HepG2 (cell line): ENCODE measurements around the gene TMEM98. TPM values are rescaled to one million over a fixed set of nuclear protein-coding genes. Genes with fewer than 3 reads are reported as not detected.

ENCODE experiments used
- DPF2 ChIP-seq: sonication (generic); formaldehyde crosslinking; IDR thresholded peaks from 2 replicates; pipeline ENCODE4 v1.4.0; 2020; ENCODE audit warnings: mild to moderate bottlenecking, low read depth, missing genetic modification reagents, borderline replicate concordance
- FOXP1 ChIP-seq, 2 experiments: fragments of 450-650 bp in 1 of 2; IDR thresholded peaks; 2 replicates each; pipeline ENCODE4 v1.6.1; 2017 to 2018; ENCODE audit warnings: antibody characterized with exemption in 1 of 2
- KLF6 ChIP-seq: IDR thresholded peaks from 2 replicates; pipeline ENCODE4 v1.8.0; 2016; ENCODE audit warnings: missing biosample characterization, missing genetic modification reagents
- REL ChIP-seq: sonication (generic); formaldehyde crosslinking; conservative IDR thresholded peaks from 2 replicates; pipeline ENCODE4 v1.8.0; 2022; ENCODE audit warnings: mild to moderate bottlenecking, missing genetic modification reagents, moderate library complexity
- ZBTB20 ChIP-seq: sonication (generic); formaldehyde crosslinking; IDR thresholded peaks from 2 replicates; pipeline ENCODE4 v1.8.1; 2023; ENCODE audit warnings: missing genetic modification reagents, low read depth, mild to moderate bottlenecking, borderline replicate concordance
- ZFP37 ChIP-seq: sonication (generic); formaldehyde crosslinking; IDR thresholded peaks from 2 replicates; pipeline ENCODE4 v1.4.0; 2020; ENCODE audit warnings: missing genetic modification reagents, borderline replicate concordance
- ZNF274 ChIP-seq: sonication (generic); formaldehyde crosslinking; IDR thresholded peaks from 2 replicates; pipeline ENCODE4 v1.5.1; 2020; ENCODE audit warnings: mild to moderate bottlenecking, missing genetic modification reagents
- ZNF747 ChIP-seq: sonication (generic); formaldehyde crosslinking; IDR thresholded peaks from 2 replicates; pipeline ENCODE4 v1.8.1; 2023; ENCODE audit warnings: missing genetic modification reagents, mild to moderate bottlenecking, borderline replicate concordance
- ZNF781 ChIP-seq: sonication (generic); formaldehyde crosslinking; IDR thresholded peaks from 2 replicates; pipeline ENCODE4 v1.5.1; 2020; ENCODE audit warnings: borderline replicate concordance, mild to moderate bottlenecking, missing genetic modification reagents; ENCODE audit errors: not compliant biosample characterization
- ZNF879 ChIP-seq: sonication (generic); formaldehyde crosslinking; IDR thresholded peaks from 2 replicates; pipeline ENCODE4 v1.8.1; 2023; ENCODE audit warnings: missing genetic modification reagents
- polyA plus RNA-seq, 8 experiments: library from polyadenylated mRNA; depleted of rRNA in 3 of 8; stranded (reverse) in 7 of 8; unstranded in 1 of 8; fragments of >200 nt; fragmentation: Illumina TruSeq in 4 of 8; extraction: Trizol in 4 of 8; gene quantifications; 2 replicates each; pipeline versions ENCODE4 v1.2.1 to v1.2.3, GENCODE V29; 2011 to 2016; ENCODE audit warnings: low read depth in 4 of 8, missing spikeins in 1 of 8, mixed read lengths in 1 of 8; ENCODE audit not compliant: insufficient read depth in 1 of 8
- total RNA-seq, 5 experiments: library from RNA; depleted of rRNA; stranded (reverse); fragments of >200 nt; fragmentation: Illumina TruSeq; extraction: Trizol; gene quantifications; 2 replicates each; pipeline ENCODE4 v1.2.3, GENCODE V29; 2016; ENCODE audit warnings: low read depth in 1 of 5
- TF ChIP-seq, protein P1 (sequence below): sonication (generic); formaldehyde crosslinking; IDR thresholded peaks from 2 replicates; pipeline ENCODE4 v1.8.1; 2022; ENCODE audit warnings: mild to moderate bottlenecking, missing genetic modification reagents
- TF ChIP-seq, protein P2 (sequence below): sonication (generic); formaldehyde crosslinking; IDR thresholded peaks from 2 replicates; pipeline ENCODE4 v1.4.0; 2020; ENCODE audit warnings: mild to moderate bottlenecking, missing genetic modification reagents
- TF ChIP-seq, protein P3 (sequence below): sonication (generic); formaldehyde crosslinking; IDR thresholded peaks from 2 replicates; pipeline ENCODE4 v1.4.0; 2020; ENCODE audit warnings: mild to moderate bottlenecking, low read depth, missing genetic modification reagents
- TF ChIP-seq, protein P4 (sequence below): IDR thresholded peaks from 2 replicates; pipeline ENCODE4 v1.6.1; 2012; ENCODE audit warnings: inconsistent platforms
- TF ChIP-seq, protein P5 (sequence below): sonication (generic); formaldehyde crosslinking; IDR thresholded peaks from 2 replicates; pipeline ENCODE4 v1.9.0; 2021; ENCODE audit warnings: missing genetic modification reagents, borderline replicate concordance
- TF ChIP-seq, protein P6 (sequence below): sonication (generic); formaldehyde crosslinking; IDR thresholded peaks from 2 replicates; pipeline ENCODE4 v1.4.0; 2020; ENCODE audit warnings: missing genetic modification reagents
- TF ChIP-seq, protein P7 (sequence below): sonication (generic); formaldehyde crosslinking; IDR thresholded peaks from 2 replicates; pipeline ENCODE4 v1.4.0; 2020; ENCODE audit warnings: low read depth, mild to moderate bottlenecking, missing genetic modification reagents

The TMEM98 gene
- total and polyA plus RNA-seq, 2 of the 13 experiments (the other 11 are each of a cell fraction or from before 2014, with no cell fraction given) = 103 to 175 TPM

DNA sequence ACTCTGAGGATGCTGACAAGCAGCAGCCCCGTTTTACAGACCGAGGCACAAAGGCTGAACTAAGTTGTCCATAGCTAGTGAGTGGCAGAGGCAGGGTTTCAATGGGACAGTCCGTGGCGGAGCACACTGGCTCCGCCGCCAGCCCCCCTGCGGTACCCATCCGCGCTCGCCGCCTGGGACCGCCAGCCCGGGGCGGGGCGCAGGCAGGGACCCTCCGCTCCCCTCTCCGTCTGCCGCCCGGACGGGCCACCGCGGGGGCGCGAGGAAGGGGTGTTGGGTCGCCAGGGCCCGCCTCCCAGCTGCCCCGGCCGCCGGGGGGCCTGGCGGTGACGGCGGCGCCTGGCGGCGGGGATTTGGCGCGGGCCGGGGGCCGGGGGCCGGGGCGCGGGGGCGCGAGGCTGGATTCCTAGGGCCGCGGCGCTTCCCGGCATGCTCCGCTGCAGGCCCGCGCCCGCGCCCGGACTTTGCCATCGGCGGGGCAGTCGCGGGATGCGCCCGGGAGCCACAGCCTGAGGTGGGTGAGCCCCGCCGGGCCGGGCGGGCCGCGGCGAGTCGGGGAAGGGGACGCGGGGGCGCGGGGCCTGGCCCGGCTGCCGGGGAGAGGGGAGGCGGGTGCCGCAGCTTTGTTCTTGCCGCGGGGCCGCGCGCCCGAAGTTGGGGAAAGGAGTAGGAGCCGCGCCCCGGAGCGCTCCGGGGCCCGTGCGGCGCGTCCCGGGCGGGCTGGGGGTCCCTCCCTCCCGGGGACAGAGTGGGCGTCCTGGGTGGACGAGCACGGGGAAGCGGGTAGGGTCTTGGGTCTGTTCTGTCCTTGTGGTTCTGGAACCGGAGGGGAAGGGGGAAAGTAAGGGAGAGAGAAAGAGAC, at the start of gene TMEM98 (continued):
- TF ChIP-seq, protein P1, sequence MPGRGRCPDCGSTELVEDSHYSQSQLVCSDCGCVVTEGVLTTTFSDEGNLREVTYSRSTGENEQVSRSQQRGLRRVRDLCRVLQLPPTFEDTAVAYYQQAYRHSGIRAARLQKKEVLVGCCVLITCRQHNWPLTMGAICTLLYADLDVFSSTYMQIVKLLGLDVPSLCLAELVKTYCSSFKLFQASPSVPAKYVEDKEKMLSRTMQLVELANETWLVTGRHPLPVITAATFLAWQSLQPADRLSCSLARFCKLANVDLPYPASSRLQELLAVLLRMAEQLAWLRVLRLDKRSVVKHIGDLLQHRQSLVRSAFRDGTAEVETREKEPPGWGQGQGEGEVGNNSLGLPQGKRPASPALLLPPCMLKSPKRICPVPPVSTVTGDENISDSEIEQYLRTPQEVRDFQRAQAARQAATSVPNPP (CRISPR knock-in tag) = no peak
- TF ChIP-seq, protein P2, sequence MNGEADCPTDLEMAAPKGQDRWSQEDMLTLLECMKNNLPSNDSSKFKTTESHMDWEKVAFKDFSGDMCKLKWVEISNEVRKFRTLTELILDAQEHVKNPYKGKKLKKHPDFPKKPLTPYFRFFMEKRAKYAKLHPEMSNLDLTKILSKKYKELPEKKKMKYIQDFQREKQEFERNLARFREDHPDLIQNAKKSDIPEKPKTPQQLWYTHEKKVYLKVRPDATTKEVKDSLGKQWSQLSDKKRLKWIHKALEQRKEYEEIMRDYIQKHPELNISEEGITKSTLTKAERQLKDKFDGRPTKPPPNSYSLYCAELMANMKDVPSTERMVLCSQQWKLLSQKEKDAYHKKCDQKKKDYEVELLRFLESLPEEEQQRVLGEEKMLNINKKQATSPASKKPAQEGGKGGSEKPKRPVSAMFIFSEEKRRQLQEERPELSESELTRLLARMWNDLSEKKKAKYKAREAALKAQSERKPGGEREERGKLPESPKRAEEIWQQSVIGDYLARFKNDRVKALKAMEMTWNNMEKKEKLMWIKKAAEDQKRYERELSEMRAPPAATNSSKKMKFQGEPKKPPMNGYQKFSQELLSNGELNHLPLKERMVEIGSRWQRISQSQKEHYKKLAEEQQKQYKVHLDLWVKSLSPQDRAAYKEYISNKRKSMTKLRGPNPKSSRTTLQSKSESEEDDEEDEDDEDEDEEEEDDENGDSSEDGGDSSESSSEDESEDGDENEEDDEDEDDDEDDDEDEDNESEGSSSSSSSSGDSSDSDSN (CRISPR knock-in tag) = peak; percentile 22; the same call in 1 of the 2 replicates
- TF ChIP-seq ZNF274 (CRISPR knock-in tag) = 0 out of 2 replicates have a peak, but pooled peaks have one; percentile 4
- peak; percentile 1 for TF ChIP-seq ZNF781 (CRISPR knock-in tag)
- TF ChIP-seq, protein P3, sequence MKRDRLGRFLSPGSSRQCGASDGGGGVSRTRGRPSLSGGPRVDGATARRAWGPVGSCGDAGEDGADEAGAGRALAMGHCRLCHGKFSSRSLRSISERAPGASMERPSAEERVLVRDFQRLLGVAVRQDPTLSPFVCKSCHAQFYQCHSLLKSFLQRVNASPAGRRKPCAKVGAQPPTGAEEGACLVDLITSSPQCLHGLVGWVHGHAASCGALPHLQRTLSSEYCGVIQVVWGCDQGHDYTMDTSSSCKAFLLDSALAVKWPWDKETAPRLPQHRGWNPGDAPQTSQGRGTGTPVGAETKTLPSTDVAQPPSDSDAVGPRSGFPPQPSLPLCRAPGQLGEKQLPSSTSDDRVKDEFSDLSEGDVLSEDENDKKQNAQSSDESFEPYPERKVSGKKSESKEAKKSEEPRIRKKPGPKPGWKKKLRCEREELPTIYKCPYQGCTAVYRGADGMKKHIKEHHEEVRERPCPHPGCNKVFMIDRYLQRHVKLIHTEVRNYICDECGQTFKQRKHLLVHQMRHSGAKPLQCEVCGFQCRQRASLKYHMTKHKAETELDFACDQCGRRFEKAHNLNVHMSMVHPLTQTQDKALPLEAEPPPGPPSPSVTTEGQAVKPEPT = 0 out of 2 replicates have a peak, but pooled peaks have one; percentile 42
- no peak for TF ChIP-seq ZFP37 (CRISPR knock-in tag)
- TF ChIP-seq, protein P4, sequence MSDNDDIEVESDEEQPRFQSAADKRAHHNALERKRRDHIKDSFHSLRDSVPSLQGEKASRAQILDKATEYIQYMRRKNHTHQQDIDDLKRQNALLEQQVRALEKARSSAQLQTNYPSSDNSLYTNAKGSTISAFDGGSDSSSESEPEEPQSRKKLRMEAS = no peak
- TF ChIP-seq, protein P5, sequence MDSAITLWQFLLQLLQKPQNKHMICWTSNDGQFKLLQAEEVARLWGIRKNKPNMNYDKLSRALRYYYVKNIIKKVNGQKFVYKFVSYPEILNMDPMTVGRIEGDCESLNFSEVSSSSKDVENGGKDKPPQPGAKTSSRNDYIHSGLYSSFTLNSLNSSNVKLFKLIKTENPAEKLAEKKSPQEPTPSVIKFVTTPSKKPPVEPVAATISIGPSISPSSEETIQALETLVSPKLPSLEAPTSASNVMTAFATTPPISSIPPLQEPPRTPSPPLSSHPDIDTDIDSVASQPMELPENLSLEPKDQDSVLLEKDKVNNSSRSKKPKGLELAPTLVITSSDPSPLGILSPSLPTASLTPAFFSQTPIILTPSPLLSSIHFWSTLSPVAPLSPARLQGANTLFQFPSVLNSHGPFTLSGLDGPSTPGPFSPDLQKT (CRISPR knock-in tag) = no peak
- no peak for TF ChIP-seq REL
- TF ChIP-seq ZNF747 (CRISPR knock-in tag) = no peak
- no peak for TF ChIP-seq DPF2 (CRISPR knock-in tag)
- TF ChIP-seq FOXP1 (IDR thresholded peaks at IDR 0.05) = no peak
- TF ChIP-seq FOXP1 (CRISPR knock-in tag; IDR thresholded peaks at IDR 0.05) = no peak
- TF ChIP-seq ZBTB20 (CRISPR knock-in tag) = no peak
- TF ChIP-seq, protein P6, sequence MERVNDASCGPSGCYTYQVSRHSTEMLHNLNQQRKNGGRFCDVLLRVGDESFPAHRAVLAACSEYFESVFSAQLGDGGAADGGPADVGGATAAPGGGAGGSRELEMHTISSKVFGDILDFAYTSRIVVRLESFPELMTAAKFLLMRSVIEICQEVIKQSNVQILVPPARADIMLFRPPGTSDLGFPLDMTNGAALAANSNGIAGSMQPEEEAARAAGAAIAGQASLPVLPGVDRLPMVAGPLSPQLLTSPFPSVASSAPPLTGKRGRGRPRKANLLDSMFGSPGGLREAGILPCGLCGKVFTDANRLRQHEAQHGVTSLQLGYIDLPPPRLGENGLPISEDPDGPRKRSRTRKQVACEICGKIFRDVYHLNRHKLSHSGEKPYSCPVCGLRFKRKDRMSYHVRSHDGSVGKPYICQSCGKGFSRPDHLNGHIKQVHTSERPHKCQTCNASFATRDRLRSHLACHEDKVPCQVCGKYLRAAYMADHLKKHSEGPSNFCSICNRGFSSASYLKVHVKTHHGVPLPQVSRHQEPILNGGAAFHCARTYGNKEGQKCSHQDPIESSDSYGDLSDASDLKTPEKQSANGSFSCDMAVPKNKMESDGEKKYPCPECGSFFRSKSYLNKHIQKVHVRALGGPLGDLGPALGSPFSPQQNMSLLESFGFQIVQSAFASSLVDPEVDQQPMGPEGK (CRISPR knock-in tag) = no peak
- TF ChIP-seq, protein P7, sequence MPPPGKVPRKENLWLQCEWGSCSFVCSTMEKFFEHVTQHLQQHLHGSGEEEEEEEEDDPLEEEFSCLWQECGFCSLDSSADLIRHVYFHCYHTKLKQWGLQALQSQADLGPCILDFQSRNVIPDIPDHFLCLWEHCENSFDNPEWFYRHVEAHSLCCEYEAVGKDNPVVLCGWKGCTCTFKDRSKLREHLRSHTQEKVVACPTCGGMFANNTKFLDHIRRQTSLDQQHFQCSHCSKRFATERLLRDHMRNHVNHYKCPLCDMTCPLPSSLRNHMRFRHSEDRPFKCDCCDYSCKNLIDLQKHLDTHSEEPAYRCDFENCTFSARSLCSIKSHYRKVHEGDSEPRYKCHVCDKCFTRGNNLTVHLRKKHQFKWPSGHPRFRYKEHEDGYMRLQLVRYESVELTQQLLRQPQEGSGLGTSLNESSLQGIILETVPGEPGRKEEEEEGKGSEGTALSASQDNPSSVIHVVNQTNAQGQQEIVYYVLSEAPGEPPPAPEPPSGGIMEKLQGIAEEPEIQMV (CRISPR knock-in tag) = 0 out of 2 replicates have a peak, but pooled peaks have one; percentile 10
- no peak for TF ChIP-seq KLF6 (CRISPR knock-in tag)
- TF ChIP-seq ZNF879 (CRISPR knock-in tag) = no peak
